GM10847 (cell line): Measurements from ENCODE around the gene TRIM6.

ENCODE experiments used
- POLR2A ChIP-seq: IDR thresholded peaks from 2 replicates; pipeline ENCODE4 v1.6.1; 2011; ENCODE audit not compliant: insufficient read length; ENCODE audit errors: extremely low read depth

TRIM6 gene, protein sequence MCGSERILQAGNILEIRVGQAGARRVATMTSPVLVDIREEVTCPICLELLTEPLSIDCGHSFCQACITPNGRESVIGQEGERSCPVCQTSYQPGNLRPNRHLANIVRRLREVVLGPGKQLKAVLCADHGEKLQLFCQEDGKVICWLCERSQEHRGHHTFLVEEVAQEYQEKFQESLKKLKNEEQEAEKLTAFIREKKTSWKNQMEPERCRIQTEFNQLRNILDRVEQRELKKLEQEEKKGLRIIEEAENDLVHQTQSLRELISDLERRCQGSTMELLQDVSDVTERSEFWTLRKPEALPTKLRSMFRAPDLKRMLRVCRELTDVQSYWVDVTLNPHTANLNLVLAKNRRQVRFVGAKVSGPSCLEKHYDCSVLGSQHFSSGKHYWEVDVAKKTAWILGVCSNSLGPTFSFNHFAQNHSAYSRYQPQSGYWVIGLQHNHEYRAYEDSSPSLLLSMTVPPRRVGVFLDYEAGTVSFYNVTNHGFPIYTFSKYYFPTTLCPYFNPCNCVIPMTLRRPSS

DNA sequence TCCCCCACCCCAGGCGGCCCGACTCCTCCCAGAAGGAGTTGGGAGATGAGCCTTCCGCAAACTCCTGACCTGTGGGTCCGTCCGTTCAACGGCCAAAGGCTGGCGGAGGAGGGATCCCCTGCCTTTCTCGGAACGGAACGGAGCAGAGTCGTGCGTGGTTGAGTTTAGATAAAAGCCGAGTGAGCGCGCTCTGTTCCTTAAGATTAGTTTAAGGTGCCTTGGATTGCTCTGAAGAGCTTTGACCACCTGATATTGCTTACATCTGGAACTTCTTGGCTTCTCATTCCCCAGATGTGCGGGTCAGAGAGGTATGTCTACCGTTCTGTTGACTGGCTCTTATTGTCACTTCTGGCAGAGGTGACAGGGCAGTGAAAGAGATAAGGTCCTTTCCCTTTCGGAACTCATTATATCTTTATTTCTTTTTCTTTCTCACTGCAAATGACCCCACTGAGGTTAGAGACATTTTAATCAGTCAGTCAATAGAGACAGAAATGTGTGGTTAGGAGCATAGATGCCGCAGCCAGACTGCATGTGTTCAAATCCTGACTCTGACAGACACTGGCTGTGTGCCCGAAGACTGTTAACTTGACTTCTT lies at the start of gene TRIM6:
TSS of gene TRIM6 (plus strand) at position 31 of the 595 bp plus-strand sequence. CDS start at position 292, 261 bp downstream.
- TF ChIP-seq POLR2A = no peak

DNA sequence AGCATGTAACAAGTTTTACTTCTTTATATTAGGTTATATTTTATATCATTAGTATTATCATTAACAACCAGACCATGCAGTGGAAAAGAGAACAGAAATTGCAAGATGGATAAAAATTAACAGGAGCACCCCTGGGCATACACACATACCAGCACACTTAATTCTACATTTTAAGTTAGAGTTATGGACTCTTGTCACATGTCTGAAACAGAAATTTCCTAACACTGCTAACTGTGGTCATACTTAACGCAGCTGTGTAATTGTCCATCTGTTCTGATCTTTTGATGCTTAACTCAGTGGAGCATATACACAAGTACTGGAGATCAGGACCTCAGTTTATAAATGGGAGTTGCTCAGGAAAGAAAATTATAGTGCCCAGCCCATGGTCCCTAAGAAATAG lies 48.5 kb upstream of the TRIM6 start:
- no peak for TF ChIP-seq POLR2A

DNA sequence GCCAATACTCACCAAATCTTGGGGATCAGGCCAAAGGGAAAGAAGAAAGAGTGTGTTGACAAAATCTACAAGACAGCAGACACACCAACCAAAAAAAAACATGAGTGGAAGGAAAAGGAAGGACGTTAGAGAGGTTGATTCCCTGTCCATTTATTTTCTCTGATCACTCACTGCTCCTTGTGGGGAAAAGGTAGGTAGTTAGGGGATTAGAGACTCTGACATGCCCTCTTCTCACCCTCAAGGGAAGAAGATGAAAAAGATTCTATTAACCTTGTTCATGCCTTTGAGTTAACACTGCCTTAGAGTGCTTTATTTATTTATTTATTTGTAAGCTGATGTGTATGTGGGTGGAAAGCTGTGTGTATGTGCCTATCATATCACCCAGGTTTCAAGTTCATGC lies 48.0 kb upstream of the TRIM6 start, which contains the start of gene OR52H1:
TSS of gene OR52H1 (minus strand) at position 101 of the 400 bp plus-strand sequence. CDS start 3,035 bp downstream, outside the sequence.
- no peak for TF ChIP-seq POLR2A

DNA sequence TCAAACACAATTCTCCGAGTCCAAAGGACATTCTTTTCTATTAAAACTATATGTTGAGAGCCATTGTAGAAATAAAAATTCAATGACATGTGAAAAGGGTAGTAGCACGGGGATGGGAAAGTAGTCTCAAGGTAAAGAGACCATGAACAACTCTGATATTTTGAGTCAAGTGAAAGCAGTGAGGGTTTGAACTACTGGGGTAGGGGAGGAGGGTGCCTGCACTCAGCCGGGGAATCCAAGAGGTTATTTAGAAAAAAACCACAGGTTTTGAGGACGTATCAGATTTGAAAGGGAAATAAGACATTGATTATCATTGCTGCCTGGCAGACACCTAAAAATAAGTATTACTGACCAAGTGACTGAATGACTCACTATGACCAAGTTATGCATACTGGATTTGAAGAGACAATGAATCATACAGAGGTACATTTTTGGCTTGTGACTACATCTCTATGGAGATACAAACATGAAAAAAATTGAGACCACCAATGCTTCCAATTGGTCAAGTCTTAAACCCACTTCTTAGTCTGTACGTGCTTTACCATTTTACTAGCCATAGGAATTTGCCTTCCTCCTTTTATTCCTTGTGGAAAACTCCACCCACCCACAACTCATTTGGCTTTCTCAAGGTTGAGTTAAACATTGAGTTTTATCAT lies 45.9 kb upstream of the TRIM6 start:
- TF ChIP-seq POLR2A = no peak

DNA sequence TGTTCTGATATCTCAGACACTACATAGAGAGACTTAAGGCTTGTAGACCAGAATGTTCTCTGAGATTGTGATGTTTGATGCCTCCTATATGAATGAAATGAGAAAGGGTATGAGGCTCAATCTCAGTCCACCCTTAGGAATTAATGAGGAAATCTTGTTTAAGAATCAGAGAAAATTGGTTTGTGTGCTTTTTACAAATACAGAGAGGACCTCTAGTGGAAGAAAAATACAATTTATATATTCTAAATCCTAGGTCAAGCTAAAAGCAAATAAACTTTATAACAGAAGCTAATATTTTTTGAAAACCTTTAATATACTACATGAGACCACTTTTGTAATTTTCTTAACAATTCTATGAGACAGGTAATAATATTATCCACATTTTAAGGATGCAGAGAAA lies 43.1 kb upstream of the TRIM6 start:
- no peak for TF ChIP-seq POLR2A

DNA sequence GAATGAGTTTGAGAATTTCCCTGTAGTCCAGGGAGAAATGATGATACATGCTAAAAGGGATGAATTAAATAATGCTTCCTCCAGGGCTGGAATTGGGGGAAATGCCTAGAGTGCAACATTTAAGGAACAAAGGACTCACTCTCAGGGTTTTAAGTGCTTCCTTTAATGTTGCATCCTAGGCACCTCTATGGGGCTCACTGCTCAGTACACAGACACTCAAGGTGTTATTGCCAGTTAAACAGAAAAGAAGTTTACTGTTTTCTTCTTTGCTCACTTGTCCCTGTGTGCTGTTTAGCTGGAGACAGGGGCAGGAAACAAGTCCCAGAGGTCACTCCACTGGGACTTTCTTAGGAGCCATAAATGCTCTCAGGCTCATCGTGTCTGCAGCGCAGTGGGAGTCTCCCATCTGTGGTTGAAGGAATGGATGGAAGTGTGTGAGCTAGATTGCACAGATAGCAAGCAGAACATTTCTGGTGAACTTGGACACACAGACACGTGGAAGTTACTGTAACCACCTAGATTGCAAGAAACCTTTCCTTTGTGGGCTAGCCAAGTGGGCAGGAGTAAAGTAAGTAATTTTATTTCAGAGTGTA lies 39.7 kb upstream of the TRIM6 start:
- no peak for TF ChIP-seq POLR2A

DNA sequence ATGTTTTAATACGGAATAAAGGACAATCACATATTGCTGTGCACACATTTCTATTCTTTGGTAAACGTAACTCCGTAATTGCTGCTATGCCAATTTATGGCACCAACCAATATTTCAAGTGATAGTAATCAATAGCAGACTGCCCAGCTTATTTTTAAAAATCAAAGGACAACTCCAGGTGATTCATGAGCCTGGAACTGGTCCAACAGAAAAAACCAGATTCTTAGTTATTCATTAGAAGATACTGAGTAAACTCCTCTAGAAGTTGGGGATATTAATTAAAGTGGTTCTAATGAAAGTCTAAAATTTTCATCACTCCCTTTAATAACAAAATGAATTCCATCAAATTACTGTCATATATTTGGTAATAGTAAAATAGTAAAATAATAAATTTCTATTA lies 38.7 kb upstream of the TRIM6 start:
- TF ChIP-seq POLR2A = no peak

DNA sequence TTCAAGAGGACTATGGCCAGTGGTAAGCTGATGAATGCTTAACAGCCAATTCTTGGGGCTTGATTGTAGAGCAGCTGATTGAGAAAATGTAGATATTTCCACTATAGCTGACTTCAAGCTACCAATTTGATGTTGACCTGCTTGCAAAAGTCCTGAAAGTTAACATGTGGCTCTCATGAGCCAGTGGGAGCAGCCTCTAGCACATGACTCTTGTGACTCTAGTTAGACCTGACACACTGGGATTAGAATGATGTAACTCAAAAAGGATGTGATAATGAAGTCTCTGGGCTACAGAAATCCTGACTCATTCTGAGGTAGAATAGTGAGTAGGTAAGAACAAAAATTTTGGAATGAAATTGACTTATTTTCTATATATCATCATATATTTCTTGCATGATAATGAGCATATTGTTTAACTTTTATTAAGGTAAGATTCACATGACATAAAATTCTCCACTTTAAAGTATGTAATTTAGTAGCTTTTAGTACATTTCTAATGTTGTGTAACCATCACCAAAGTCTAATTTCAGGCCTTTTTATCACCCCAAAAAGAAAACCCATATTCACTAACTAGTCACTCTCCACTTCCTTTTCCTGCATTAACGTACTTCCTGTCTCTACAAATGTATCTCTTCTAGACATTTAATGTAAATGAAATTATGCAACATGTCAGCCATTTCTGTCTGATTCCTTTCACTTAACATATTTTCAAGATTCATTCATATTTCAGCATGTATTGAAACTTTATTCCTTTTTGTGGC lies 32.0 kb upstream of the TRIM6 start:
- no peak for TF ChIP-seq POLR2A

DNA sequence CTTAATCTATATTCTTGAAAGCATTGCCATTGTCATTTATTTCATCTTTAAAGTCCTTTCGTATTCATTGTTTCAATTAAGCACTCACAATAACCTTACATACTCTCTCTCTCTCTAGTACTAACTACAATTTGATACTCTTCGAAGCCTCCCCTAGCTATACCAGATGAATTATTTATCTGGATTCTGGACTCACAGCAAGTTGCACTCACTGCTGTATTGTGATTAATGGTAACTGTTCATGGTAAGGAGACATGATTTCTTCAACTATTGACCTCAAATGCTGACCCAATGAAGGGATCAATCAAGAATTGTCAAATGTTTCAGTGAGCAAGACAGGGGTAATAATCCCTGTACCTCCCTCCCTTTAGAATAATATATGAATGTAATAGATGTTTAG lies 21.8 kb upstream of the TRIM6 start:
- TF ChIP-seq POLR2A = no peak

DNA sequence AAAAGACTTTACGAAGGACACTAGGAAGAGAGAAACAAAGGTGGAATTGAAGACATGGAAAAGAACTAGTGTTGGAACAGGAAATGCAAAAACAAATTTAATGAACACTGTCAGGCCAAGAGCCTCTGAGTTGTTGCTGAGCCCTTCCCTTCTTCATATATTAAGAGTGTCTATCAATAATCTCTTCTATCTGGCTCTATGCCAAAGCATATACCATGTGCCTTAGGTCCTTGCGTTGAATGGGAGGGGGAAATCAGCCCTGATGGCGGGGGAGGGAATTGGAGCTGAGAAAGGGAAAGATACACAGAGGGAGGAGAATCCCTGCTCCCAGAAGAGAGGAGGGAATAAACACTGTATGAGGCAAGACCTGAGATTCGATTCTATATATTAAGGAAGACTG lies 21.3 kb upstream of the TRIM6 start:
- TF ChIP-seq POLR2A = no peak

DNA sequence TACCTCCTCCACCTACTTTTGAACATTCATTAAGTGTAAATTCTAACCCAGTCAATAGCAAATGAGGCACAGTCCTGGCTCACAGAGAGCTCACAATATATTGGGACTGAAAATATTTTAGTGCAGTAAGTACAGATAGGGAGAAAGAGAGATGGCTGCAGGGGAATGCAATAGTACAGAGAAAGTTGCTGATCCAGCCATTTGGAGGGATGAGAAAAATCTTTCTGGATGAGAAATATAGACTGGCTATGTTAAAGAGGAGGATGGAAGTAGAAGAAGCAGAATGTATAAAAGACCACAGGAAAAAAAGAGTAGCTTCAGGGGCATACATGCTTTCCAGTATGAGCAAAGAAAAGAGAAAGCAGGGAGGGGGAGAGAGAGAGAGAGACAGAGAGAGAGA lies 19.3 kb upstream of the TRIM6 start:
- TF ChIP-seq POLR2A = no peak

DNA sequence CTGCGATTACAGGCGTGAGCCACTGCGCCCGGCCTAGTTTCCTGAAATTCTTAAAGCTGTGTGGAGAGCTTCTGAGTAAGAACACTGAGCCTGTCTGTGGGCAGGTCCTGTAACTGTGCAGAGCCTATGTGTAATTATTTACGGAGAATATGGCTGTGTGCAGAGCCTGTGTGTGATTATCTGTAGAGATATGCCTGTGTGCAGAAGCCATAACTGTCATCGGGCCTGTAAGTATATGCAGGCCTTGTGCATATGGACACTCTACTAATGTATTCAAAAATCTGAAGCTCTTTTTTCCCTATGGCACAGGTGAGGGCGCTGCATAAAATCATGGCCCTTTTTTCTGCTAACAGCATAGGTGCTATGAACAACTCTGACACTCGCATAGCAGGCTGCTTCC lies 15.9 kb upstream of the TRIM6 start, which contains the start of gene OR52B6:
TSS of gene OR52B6 (plus strand) at position 301 of the 400 bp plus-strand sequence. CDS start at position 301, 0 bp downstream.
- TF ChIP-seq POLR2A = no peak

DNA sequence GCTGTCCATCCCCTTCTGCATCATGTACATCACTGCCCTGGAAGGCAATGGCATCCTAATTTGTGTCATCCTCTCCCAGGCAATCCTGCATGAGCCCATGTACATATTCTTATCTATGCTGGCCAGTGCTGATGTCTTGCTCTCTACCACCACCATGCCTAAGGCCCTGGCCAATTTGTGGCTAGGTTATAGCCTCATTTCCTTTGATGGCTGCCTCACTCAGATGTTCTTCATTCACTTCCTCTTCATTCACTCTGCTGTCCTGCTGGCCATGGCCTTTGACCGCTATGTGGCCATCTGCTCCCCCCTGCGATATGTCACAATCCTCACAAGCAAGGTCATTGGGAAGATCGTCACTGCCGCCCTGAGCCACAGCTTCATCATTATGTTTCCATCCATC lies 15.4 kb upstream of the TRIM6 start:
- TF ChIP-seq POLR2A = no peak

DNA sequence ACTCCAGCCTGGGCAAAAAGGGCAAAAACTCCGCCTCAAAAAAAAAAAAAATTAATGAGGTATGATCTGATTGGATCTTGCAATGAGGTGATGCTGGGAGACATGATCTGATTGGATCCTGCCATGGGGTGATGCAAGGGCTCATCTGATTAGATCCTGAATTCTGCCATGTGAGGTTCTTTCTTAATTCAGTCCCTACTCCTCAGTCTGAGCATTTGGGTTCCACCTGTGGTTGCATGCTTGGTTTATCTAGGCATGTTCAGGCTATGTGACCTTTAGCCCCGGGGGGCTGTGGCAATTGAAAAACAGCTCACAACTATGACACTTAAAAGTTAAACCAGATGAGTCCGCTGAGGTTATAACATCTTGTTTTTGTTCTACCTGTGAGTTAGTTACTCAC lies 4.8 kb upstream of the TRIM6 start:
- TF ChIP-seq POLR2A = no peak

DNA sequence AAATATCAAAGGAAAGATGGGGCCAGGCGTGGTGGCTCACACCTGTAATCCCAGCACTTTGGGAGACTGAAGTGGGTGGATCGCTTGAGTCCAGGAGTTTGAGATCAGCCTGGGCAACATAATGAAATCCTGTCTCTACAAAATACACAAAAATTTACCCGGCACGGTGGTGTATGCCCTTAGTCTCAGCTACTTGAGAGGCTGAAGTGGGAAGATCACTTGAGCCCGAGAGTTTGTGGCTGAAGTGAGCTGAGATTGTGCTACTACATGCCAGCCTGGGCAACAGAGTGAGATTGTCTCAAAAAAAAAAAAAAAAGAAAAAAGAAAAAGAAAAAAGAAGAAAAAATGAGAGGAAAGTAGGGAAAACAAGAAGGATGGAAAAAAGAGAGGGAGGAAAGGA lies 3.8 kb upstream of the TRIM6 start:
- no peak for TF ChIP-seq POLR2A
